Endodermal cell (in vitro differentiated cells): ENCODE results near the gene ZFAND5. TPM values are rescaled to one million over a fixed set of nuclear protein-coding genes. Genes with fewer than 3 reads are reported as not detected.
A peak's percentile ranks its signal among the peaks of the same experiment; 100 is the strongest.

ENCODE experiments used
- DNase-seq: peaks from one replicate; pipeline ENCODE4 v3.0.0-alpha.2; 2017
- H3K27ac ChIP-seq: 2 replicates; pipeline ENCODE4 v1.5.1; 2013; ENCODE audit warnings: mild to moderate bottlenecking, low read depth, low read length, moderate library complexity
- H3K27me3 ChIP-seq: 2 replicates; pipeline ENCODE4 v1.6.1; 2013; ENCODE audit warnings: mild to moderate bottlenecking, low read length, moderate library complexity; ENCODE audit not compliant: insufficient read depth, control insufficient read depth, poor library complexity, severe bottlenecking
- H3K36me3 ChIP-seq: 2 replicates; pipeline ENCODE4 v1.7.0; 2013; ENCODE audit warnings: mild to moderate bottlenecking, low read length, moderate library complexity; ENCODE audit not compliant: control insufficient read depth, insufficient read depth
- H3K4me1 ChIP-seq: one replicate; pipeline ENCODE4 v1.7.0; 2013; ENCODE audit warnings: low read length; ENCODE audit not compliant: control insufficient read depth, insufficient read depth
- H3K4me3 ChIP-seq: 2 replicates; pipeline ENCODE4 v1.5.1; 2013; ENCODE audit warnings: mild to moderate bottlenecking, low read length, moderate library complexity
- H3K9ac ChIP-seq: 2 replicates; pipeline ENCODE4 v1.6.1; 2013; ENCODE audit warnings: mild to moderate bottlenecking, low read length, moderate library complexity; ENCODE audit not compliant: poor library complexity, severe bottlenecking; ENCODE audit errors: extremely low read depth
- H3K9me3 ChIP-seq: 2 replicates; pipeline ENCODE4 v1.6.1; 2013; ENCODE audit warnings: mild to moderate bottlenecking, low read length, moderate library complexity; ENCODE audit not compliant: control insufficient read depth
- H3K27ac Mint-ChIP-seq: 2 replicates; pipeline ENCODE4 v1.8.0; 2020; ENCODE audit warnings: mixed read lengths
- H3K27me3 Mint-ChIP-seq: 2 replicates; pipeline ENCODE4 v1.8.0; 2021; ENCODE audit warnings: mild to moderate bottlenecking, mixed read lengths; ENCODE audit not compliant: insufficient read depth
- H3K36me3 Mint-ChIP-seq: 2 replicates; pipeline ENCODE4 v1.8.0; 2020; ENCODE audit warnings: low read depth, mixed read lengths
- H3K4me1 Mint-ChIP-seq: 2 replicates; pipeline ENCODE4 v1.8.0; 2020; ENCODE audit warnings: mixed read lengths
- H3K4me3 Mint-ChIP-seq: 2 replicates; pipeline ENCODE4 v1.8.0; 2020; ENCODE audit warnings: mild to moderate bottlenecking, moderate library complexity, mixed read lengths
- H3K9me3 Mint-ChIP-seq: 2 replicates; pipeline ENCODE4 v1.8.0; 2020; ENCODE audit warnings: mild to moderate bottlenecking, mixed read lengths
- WGBS, 2 experiments: methylation state at CpG; one replicate each; pipeline versions ENCODE4 v1.1.5 to v1.1.7; 2013; ENCODE audit warnings: missing lambda C conversion rate in 2 of 2, mixed read lengths in 1 of 2; ENCODE audit not compliant: insufficient coverage in 1 of 2, insufficient read length in 1 of 2; 5-methylcytosine and 5-hydroxymethylcytosine counted together
- total RNA-seq, 2 donors: library from RNA; stranded (reverse); fragmentation: NEBNext Ultra II Directional in 1 of 2; extraction: Animal tissue kit (Norgen Biotek cat#: 25700) in 1 of 2; gene quantifications; 2 replicates in 1 of 2; 3 replicates in 1 of 2; pipeline ENCODE4 v1.2.1, GENCODE V29; 2021
- TF ChIP-seq, protein P1 (sequence below): fragments of 200-600 bp; sonication (generic); conservative IDR thresholded peaks from 2 replicates; pipeline ENCODE4 v1.5.0; 2021; ENCODE audit warnings: antibody characterized with exemption, mild to moderate bottlenecking

Gene ZFAND5
- total RNA-seq, 2 donors from 2014 or later = 121 to 137 TPM

DNA sequence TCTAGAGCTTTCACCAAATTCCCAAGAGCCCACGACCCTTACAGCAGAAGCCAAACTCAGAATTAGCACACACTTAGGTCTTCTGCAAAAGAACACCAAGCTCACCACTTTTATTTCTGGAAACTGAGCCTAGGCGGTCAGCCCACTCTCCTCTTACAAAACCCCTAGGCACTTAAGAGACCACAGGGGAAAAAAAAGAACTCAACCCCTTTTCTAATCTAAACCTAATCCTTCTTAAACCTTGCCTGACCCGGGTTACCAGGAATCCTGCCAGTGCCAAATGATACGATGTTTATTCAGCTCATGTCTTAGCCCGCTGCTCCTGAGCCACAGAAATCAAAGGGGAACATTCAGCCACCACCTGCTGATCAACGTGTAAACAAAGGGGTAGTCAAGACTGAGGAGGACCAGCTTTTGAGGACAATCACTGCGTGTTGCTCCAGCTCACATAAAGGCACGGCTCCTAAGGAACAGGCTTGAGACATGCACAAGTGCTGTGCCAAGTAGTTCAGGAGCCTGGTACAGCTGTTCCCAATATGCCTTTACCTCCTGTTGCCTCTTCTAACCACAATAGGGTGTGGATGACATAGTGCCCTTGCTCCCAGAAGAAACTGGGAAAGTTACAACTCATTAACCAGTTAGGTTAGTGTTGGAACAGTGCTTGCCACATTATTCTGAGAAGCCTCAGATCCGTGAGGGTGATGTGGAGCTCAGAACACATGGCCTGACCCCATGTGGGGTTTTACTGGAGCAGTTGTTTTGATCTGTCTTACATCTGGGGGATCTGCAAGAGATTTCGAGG lies 49.3 kb downstream of the ZFAND5 start:
- H3K27me3 ChIP-seq = no peaks in the 10 kb centered on the region
- H3K9ac ChIP-seq = no peak overlapping the region
- H3K27ac ChIP-seq = no peak overlapping the region
- H3K27ac Mint-ChIP-seq = no peak overlapping the region
- H3K36me3 ChIP-seq = no peaks in the 10 kb centered on the region
- H3K9me3 Mint-ChIP-seq = peaks cover 3% of the 10 kb centered on the region
- peak; percentile 82 for DNase-seq
- no peaks in the 10 kb centered on the region for H3K36me3 Mint-ChIP-seq
- H3K9me3 ChIP-seq = no peaks in the 10 kb centered on the region
- TF ChIP-seq, protein P1, sequence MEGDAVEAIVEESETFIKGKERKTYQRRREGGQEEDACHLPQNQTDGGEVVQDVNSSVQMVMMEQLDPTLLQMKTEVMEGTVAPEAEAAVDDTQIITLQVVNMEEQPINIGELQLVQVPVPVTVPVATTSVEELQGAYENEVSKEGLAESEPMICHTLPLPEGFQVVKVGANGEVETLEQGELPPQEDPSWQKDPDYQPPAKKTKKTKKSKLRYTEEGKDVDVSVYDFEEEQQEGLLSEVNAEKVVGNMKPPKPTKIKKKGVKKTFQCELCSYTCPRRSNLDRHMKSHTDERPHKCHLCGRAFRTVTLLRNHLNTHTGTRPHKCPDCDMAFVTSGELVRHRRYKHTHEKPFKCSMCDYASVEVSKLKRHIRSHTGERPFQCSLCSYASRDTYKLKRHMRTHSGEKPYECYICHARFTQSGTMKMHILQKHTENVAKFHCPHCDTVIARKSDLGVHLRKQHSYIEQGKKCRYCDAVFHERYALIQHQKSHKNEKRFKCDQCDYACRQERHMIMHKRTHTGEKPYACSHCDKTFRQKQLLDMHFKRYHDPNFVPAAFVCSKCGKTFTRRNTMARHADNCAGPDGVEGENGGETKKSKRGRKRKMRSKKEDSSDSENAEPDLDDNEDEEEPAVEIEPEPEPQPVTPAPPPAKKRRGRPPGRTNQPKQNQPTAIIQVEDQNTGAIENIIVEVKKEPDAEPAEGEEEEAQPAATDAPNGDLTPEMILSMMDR = no peak
- H3K4me1 ChIP-seq = peaks cover 14% of the 10 kb centered on the region
- peaks cover 23% of the 10 kb centered on the region for H3K4me1 Mint-ChIP-seq
- H3K27me3 Mint-ChIP-seq = peaks cover 4% of the 10 kb centered on the region
- H3K4me3 Mint-ChIP-seq = peak overlapping the region; percentile 12
- H3K4me3 ChIP-seq = peak overlapping the region; percentile 4
- WGBS, 2 experiments = 21 to 32% methylated on average over 7 to 10 of the region's 10 CpGs

DNA sequence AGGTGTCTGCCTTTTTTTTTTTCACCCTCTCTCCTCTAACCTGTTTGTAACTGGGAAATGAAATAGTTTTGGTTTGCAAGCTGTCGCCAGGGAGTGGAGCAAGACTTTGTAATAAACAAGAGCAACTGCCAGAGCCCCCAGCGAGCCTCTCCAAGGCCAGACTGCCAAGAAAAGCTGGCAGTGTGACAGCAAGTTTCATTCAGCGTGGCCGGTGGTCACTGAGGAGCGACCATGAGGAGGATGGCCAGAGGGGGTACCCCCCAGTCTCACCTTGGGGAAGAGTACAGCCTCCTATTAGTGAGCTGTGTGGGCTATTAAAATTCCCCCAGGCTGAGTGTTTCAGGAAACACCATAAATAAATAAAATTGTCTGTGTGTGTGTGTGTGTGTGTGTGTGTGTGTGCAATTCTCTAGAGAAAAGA lies 49.9 kb downstream of the ZFAND5 start:
- DNase-seq = peak; percentile 60
- H3K4me3 ChIP-seq = peak overlapping the region; percentile 4
- Mint-ChIP-seq H3K9me3 (peaks cover 3% of the 10 kb centered on the region), H3K27me3 (peaks cover 4% of the 10 kb centered on the region), H3K4me3 (no peak overlapping the region), H3K27ac (peak overlapping the region; percentile 17), H3K36me3 (no peaks in the 10 kb centered on the region), H3K4me1 (peaks cover 23% of the 10 kb centered on the region)
- no peak overlapping the region for H3K9ac ChIP-seq
- TF ChIP-seq, protein P1 = no peak
- H3K27me3 ChIP-seq = no peaks in the 10 kb centered on the region
- H3K36me3 ChIP-seq = no peaks in the 10 kb centered on the region
- WGBS, 2 experiments = 67 to 82% methylated on average over 5 of the region's 5 CpGs
- no peaks in the 10 kb centered on the region for H3K9me3 ChIP-seq
- peaks cover 14% of the 10 kb centered on the region for H3K4me1 ChIP-seq
- H3K27ac ChIP-seq = peak overlapping the region; percentile 14

DNA sequence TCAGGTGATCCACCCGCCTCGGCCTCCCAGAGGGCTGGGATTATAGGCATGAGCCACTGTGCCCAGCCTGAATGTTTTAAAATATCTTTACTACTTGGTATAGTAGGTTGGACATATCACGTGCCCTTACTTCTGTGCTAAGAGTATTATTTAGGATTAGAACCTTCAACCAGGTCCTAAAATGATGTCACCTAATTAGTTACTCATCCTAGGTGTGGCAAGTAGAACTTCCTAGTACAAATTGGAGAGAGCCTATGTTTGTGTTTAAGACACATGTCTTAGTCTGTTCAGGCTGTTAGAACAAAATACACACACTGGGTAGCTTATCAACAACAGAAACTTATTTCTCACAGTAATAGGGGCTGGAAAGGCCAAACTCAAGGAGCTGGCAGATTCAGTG lies 51.5 kb downstream of the ZFAND5 start:
- Histone ChIP-seq H3K4me1 (peaks cover 14% of the 10 kb centered on the region), H3K9ac (no peak overlapping the region), H3K27me3 (no peaks in the 10 kb centered on the region), H3K36me3 (no peaks in the 10 kb centered on the region), H3K9me3 (no peaks in the 10 kb centered on the region), H3K27ac (no peak overlapping the region), H3K4me3 (no peak overlapping the region)
- Mint-ChIP-seq H3K9me3 (peaks cover 3% of the 10 kb centered on the region), H3K4me3 (no peak overlapping the region), H3K27me3 (peaks cover 4% of the 10 kb centered on the region), H3K4me1 (peaks cover 23% of the 10 kb centered on the region), H3K36me3 (no peaks in the 10 kb centered on the region), H3K27ac (no peak overlapping the region)
- DNase-seq = no peak
- WGBS, 2 experiments = 100% methylated on average over 3 of the region's 3 CpGs; no CpG with 5 or more reads in 1 of the 2 experiments
- TF ChIP-seq, protein P1 = no peak
